ENCODE results near the gene CCDC71. TPM values are rescaled to one million over a fixed set of nuclear protein-coding genes. Genes with fewer than 3 reads are reported as not detected.

Gene CCDC71
- total RNA-seq, 4 donors from 2014 or later = 29.0 to 48.2 (median 35.3) TPM

- no peak for DNase-seq (ENCODE audit: low spot score in 2 of 2)
- 75% methylated on average over 13 of the region's 17 CpGs for WGBS
- H3K27me3 ChIP-seq = no peaks in the 10 kb centered on the region
- H3K36me3 ChIP-seq = peaks cover 75% of the 10 kb centered on the region
- TF ChIP-seq, protein P1, sequence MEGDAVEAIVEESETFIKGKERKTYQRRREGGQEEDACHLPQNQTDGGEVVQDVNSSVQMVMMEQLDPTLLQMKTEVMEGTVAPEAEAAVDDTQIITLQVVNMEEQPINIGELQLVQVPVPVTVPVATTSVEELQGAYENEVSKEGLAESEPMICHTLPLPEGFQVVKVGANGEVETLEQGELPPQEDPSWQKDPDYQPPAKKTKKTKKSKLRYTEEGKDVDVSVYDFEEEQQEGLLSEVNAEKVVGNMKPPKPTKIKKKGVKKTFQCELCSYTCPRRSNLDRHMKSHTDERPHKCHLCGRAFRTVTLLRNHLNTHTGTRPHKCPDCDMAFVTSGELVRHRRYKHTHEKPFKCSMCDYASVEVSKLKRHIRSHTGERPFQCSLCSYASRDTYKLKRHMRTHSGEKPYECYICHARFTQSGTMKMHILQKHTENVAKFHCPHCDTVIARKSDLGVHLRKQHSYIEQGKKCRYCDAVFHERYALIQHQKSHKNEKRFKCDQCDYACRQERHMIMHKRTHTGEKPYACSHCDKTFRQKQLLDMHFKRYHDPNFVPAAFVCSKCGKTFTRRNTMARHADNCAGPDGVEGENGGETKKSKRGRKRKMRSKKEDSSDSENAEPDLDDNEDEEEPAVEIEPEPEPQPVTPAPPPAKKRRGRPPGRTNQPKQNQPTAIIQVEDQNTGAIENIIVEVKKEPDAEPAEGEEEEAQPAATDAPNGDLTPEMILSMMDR (IDR thresholded peaks at IDR 0.05) = no peak
- TF ChIP-seq POLR2AphosphoS5 (IDR thresholded peaks at IDR 0.05) = no peak
- no peak for TF ChIP-seq EP300 (IDR thresholded peaks at IDR 0.05)
- TF ChIP-seq POLR2A (IDR thresholded peaks at IDR 0.05) = no peak
- peak overlapping the region; percentile 62 for H3K4me3 ChIP-seq
- no peaks in the 10 kb centered on the region for H3K9me3 ChIP-seq
- peak overlapping the region; percentile 89 for H3K27ac ChIP-seq
- H3K4me1 ChIP-seq = peaks cover 26% of the 10 kb centered on the region
Measured at GRCh38 chr3:49121132-49121736, 44.9 kb downstream of the CCDC71 start.

- H3K4me3 ChIP-seq = peak within 1 kb of the TSS; percentile 62
- H3K4me1 ChIP-seq = peaks cover 26% of the 10 kb centered on the region
- H3K36me3 ChIP-seq = peaks cover 75% of the 10 kb centered on the region
- 0% methylated on average over 5 of the region's 70 CpGs for WGBS
- no peaks in the 10 kb centered on the region for H3K9me3 ChIP-seq
- H3K27ac ChIP-seq = peak within 1 kb of the TSS; percentile 89
- no peaks in the 10 kb centered on the region for H3K27me3 ChIP-seq
- peak; percentile 50 to 77 for TF ChIP-seq POLR2A (IDR thresholded peaks at IDR 0.05)
- TF ChIP-seq POLR2AphosphoS5 (IDR thresholded peaks at IDR 0.05) = peak; percentile 17 to 96 (median 93)
- TF ChIP-seq EP300 (IDR thresholded peaks at IDR 0.05) = no peak
- TF ChIP-seq, protein P1 (IDR thresholded peaks at IDR 0.05) = no peak
- peak; percentile 97 to 98 for DNase-seq (ENCODE audit: low spot score in 2 of 2)
Measured at GRCh38 chr3:49120438-49121131, 45.5 kb downstream of the CCDC71 start, which contains the start of gene USP19. Gene USP19, minus strand, starts transcription at chr3:49120823. Its CDS starts 1,678 bp downstream, at chr3:49119145.

DNA sequence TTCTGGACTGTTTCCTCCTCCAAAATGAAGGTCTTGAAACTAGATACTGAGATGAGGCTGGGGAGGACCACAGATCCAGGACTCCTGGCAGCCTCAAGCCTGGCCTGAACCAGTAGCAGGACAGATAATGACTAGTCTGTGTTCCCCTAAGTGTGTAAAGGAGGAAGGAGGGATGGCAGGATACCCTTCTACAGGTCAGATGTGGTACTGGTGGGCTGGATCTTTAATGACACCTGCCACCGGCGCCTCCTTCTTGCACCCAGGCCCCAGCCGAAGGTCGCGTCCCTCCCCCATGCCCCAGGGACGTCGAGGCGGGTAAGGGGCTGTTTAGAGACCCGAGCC is 46.1 kb downstream of the CCDC71 start:
- Histone ChIP-seq H3K27me3 (no peaks in the 10 kb centered on the region), H3K27ac (peak overlapping the region; percentile 89), H3K36me3 (peaks cover 75% of the 10 kb centered on the region), H3K4me3 (peak overlapping the region; percentile 62), H3K4me1 (peaks cover 26% of the 10 kb centered on the region), H3K9me3 (no peaks in the 10 kb centered on the region)
- no peak for DNase-seq (ENCODE audit: low spot score in 2 of 2)
- TF ChIP-seq POLR2A (IDR thresholded peaks at IDR 0.05) = no peak
- TF ChIP-seq, protein P1 (IDR thresholded peaks at IDR 0.05) = no peak
- TF ChIP-seq POLR2AphosphoS5 (IDR thresholded peaks at IDR 0.05) = no peak
- no peak for TF ChIP-seq EP300 (IDR thresholded peaks at IDR 0.05)
- 0% methylated on average over 9 of the region's 9 CpGs for WGBS

DNA sequence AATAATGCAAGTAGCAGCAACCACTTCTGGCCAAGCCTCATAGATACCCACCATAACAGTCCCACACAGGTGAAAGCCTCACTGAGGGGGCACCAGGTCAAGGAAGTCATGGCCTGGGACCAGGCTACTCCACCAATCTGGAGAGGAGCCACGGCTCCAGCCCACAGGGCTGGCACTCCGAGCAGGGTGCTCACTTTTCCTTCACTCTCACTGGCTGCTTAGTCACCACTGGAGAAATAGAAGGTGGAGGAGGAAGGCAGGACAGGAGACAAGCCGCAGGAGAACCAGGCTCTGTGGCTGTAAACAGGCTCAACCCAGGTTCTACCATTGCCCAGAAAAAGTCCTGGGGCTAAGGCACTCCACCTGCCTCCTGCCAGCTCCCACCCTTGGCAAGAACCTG is 46.7 kb downstream of the CCDC71 start:
- WGBS = 40% methylated on average over 3 of the region's 3 CpGs
- no peaks in the 10 kb centered on the region for H3K9me3 ChIP-seq
- H3K27ac ChIP-seq = peak overlapping the region; percentile 89
- peak overlapping the region; percentile 62 for H3K4me3 ChIP-seq
- TF ChIP-seq POLR2A (IDR thresholded peaks at IDR 0.05) (no peak), EP300 (IDR thresholded peaks at IDR 0.05) (no peak), POLR2AphosphoS5 (IDR thresholded peaks at IDR 0.05) (no peak)
- TF ChIP-seq, protein P1 (IDR thresholded peaks at IDR 0.05) = no peak
- no peak for DNase-seq (ENCODE audit: low spot score in 2 of 2)
- no peaks in the 10 kb centered on the region for H3K27me3 ChIP-seq
- H3K4me1 ChIP-seq = peaks cover 26% of the 10 kb centered on the region
- peaks cover 75% of the 10 kb centered on the region for H3K36me3 ChIP-seq

DNA sequence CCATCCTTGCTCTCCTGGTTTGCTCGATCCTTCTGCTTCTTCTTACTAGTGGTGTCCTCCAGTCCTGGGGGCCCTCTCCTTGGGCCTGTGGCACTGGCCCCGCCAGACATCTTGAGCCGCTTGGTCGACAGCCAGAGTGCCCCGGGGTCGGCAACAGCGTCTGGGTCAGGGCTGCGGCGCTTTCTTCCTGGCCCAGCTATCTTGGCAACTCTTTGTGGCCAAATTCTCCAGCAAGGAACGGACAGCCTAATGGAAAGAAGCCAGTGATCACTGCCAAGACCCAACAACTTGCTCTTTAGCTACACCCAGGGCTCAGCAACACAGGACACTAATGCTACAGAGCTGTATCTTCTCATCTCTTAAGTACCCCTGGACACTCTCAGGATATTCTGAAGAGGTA is 47.1 kb downstream of the CCDC71 start:
- Histone ChIP-seq H3K4me1 (peaks cover 26% of the 10 kb centered on the region), H3K27me3 (no peaks in the 10 kb centered on the region), H3K4me3 (no peak overlapping the region), H3K9me3 (no peaks in the 10 kb centered on the region), H3K27ac (peak overlapping the region; percentile 89), H3K36me3 (peaks cover 75% of the 10 kb centered on the region)
- no peak for DNase-seq (ENCODE audit: low spot score in 2 of 2)
- no peak for TF ChIP-seq EP300 (IDR thresholded peaks at IDR 0.05)
- TF ChIP-seq, protein P1 (IDR thresholded peaks at IDR 0.05) = no peak
- 77% methylated on average over 10 of the region's 10 CpGs for WGBS
